ENCODE measurements around the gene CMYA5. TPM values are rescaled to one million over a fixed set of nuclear protein-coding genes. Genes with fewer than 3 reads are reported as not detected.

CMYA5 gene
- total RNA-seq, 1 experiment from 2014 or later = 0.07 TPM

- in situ Hi-C loops (cut with HindIII; ENCODE audit: low sequenced_read_pairs) = no loop called here
- DNase-seq (ENCODE audit: low spot score) = no peak
Measured at GRCh38 chr5:79846198-79846521, 156.5 kb downstream of the CMYA5 start.

- in situ Hi-C loops (cut with HindIII; ENCODE audit: low sequenced_read_pairs) = no loop called here
Measured at GRCh38 chr5:79847561-79847960, 157.9 kb downstream of the CMYA5 start.

GRCh38 chr5:79849061-79849460 lies 159.4 kb downstream of the CMYA5 start:
- no peak for DNase-seq (ENCODE audit: low spot score)
- in situ Hi-C loops (cut with HindIII; ENCODE audit: low sequenced_read_pairs) = no loop called here

More at GRCh38 chr5:79847561-79847960, 157.9 kb downstream of the CMYA5 start:
- DNase-seq (ENCODE audit: low spot score) = no peak

Other genes with a start within 250 kb of the CMYA5 start
- gene HOMER1, start 175.7 kb upstream of the CMYA5 start, total RNA-seq (2014; rRNA removed; shearing (Covaris generic)) = 27.7 and 28.0 TPM in 2 replicates
- 45.8 and 51.4 TPM in 2 replicates for gene TENT2, start 77.4 kb upstream of the CMYA5 start, total RNA-seq (2014; rRNA removed; shearing (Covaris generic))

Measured in G401 (cell line).